ENCODE measurements around the gene C3orf18.

DNA sequence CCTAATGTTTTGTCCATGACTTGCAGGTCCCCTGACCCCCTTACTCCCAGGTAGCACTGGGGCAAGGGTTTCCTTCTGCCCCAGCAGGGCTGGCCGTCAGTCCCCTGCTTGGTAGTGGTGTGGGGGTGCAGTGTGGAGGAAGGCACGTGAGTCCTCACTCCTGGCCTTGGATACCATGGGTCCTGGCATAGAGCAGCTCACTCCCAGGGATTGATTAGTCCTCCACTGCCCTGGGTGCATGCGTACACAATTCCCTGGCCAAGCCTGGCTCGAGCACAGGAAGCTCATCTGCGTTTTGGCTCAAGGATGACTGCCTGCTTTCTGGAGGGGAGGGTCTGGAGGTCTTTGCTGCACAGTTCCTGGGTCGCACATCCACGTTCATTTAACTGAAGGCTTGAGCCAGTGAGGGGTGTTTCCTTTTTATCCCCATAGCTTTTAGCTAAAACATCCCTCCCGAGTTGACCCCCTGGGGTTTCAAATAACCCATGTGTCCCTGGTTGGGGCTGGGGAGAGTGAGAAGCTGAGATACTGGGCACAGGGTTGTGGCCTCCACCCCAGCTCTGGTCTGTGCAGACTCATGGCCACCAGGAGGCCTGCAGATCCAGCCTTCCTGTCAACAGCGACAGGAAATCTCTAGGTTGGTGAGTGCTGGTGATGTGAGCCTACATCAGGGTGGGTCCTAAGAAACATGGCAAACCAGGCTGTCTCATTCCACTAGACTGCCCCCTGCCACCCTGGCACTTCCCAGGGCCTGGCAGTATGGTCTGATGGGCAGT is 13.3 kb upstream of the C3orf18 start:
- TF ChIP-seq POLR2AphosphoS5 (IDR thresholded peaks at IDR 0.05; ENCODE audit: low read depth, low read length): no peak
- TF ChIP-seq POLR2A (IDR thresholded peaks at IDR 0.05; ENCODE audit: low read depth, low read length): no peak
- no peak for TF ChIP-seq TAF1 (IDR thresholded peaks at IDR 0.05; ENCODE audit: low read depth, low read length)
- no peak for TF ChIP-seq PAX5 (IDR thresholded peaks at IDR 0.05; ENCODE audit: insufficient read depth, low read length, severe bottlenecking)
- TF ChIP-seq SPI1 (IDR thresholded peaks at IDR 0.05; ENCODE audit: low read depth, low read length): no peak

Measured in GM12891 (cell line).